AG09319 (cell line): Measurements from ENCODE around the gene PRKAG2.

Source experiments
- DNase-seq: peaks from one replicate; pipeline ENCODE4 v3.0.0-alpha.2; 2010; ENCODE audit warnings: low read depth; ENCODE audit errors: extremely low read depth
- CTCF ChIP-seq: IDR thresholded peaks from 2 replicates; pipeline ENCODE4 v1.5.1; 2011; ENCODE audit warnings: low read depth, mild to moderate bottlenecking, inconsistent platforms, low read length, moderate library complexity

Gene PRKAG2

DNA sequence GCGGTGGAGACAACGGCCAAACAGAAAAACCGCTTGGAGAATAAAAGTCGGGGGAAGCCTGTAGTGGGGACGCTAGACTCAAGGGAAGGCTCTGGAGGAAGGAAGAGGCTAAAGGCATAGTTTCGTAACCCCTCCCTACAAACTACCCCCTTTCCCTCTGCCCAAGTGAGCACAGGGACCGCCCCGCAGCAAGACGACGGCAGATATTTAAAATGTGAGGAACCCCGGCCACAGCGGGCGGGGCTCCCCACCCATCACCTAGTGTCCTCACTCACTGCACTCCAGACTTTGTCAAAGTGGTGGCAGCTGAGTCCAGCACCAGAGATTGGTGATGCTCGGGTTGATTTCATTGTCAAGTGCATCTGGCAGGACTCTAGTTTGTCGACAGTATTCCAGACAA is 69.1 kb downstream of the PRKAG2 start:
- DNase-seq: no peak
- no peak for TF ChIP-seq CTCF

GRCh38 chr7:151806952-151807775 is 69.8 kb downstream of the PRKAG2 start:
- TF ChIP-seq CTCF: no peak
- no peak for DNase-seq

DNA sequence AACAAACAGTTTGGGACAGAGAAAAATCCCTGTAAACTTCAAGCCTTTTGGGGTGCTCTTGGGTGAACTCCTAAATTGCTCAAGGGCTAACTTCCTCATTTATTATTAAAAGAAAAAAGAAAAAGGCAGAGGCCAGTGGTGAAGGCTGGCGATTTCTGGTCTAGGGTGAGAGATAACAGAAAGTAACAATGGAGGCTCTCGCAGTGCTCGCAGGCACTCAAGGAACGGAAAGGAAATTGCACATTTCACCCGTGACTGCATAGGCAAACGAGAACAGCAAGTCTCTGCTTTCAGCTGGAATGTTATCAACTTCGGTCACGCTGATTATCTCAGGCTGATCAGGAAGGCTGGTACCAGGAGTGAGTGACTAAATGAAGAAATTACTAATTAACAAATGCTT is 70.7 kb downstream of the PRKAG2 start:
- no peak for TF ChIP-seq CTCF
- no peak for DNase-seq

- DNase-seq: no peak
- no peak for TF ChIP-seq CTCF
Measured at GRCh38 chr7:151805191-151805590, 71.7 kb downstream of the PRKAG2 start.

GRCh38 chr7:151804756-151805155 is 72.2 kb downstream of the PRKAG2 start:
- no peak for DNase-seq
- no peak for TF ChIP-seq CTCF

- no peak for DNase-seq
- TF ChIP-seq CTCF: no peak
Measured at GRCh38 chr7:151803841-151804240, 73.1 kb downstream of the PRKAG2 start.

- TF ChIP-seq CTCF: no peak
- DNase-seq: no peak
Measured at GRCh38 chr7:151802469-151802846, 74.5 kb downstream of the PRKAG2 start.
